Measurements from ENCODE around the gene ARHGEF1.

Gene ARHGEF1, protein sequence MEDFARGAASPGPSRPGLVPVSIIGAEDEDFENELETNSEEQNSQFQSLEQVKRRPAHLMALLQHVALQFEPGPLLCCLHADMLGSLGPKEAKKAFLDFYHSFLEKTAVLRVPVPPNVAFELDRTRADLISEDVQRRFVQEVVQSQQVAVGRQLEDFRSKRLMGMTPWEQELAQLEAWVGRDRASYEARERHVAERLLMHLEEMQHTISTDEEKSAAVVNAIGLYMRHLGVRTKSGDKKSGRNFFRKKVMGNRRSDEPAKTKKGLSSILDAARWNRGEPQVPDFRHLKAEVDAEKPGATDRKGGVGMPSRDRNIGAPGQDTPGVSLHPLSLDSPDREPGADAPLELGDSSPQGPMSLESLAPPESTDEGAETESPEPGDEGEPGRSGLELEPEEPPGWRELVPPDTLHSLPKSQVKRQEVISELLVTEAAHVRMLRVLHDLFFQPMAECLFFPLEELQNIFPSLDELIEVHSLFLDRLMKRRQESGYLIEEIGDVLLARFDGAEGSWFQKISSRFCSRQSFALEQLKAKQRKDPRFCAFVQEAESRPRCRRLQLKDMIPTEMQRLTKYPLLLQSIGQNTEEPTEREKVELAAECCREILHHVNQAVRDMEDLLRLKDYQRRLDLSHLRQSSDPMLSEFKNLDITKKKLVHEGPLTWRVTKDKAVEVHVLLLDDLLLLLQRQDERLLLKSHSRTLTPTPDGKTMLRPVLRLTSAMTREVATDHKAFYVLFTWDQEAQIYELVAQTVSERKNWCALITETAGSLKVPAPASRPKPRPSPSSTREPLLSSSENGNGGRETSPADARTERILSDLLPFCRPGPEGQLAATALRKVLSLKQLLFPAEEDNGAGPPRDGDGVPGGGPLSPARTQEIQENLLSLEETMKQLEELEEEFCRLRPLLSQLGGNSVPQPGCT

GRCh38 chr19:41882568-41883462 lies at the start of gene ARHGEF1:
ARHGEF1 (plus strand) TSS chr19:41883184; CDS start chr19:41888083, 4,899 bp downstream.
- in situ Hi-C loops (cut with MboI; ENCODE audit: low sequenced_read_pairs): no loop called here

GRCh38 chr19:41837981-41838708 lies 44.8 kb upstream of the ARHGEF1 start:
- in situ Hi-C loops (cut with MboI; ENCODE audit: low sequenced_read_pairs): no loop called here

- in situ Hi-C loops (cut with MboI; ENCODE audit: low sequenced_read_pairs): no loop called here
Measured at GRCh38 chr19:41839211-41839610, 43.8 kb upstream of the ARHGEF1 start.

GRCh38 chr19:41843371-41843770 lies 39.6 kb upstream of the ARHGEF1 start:
- in situ Hi-C loops (cut with MboI; ENCODE audit: low sequenced_read_pairs): no loop called here

DNA sequence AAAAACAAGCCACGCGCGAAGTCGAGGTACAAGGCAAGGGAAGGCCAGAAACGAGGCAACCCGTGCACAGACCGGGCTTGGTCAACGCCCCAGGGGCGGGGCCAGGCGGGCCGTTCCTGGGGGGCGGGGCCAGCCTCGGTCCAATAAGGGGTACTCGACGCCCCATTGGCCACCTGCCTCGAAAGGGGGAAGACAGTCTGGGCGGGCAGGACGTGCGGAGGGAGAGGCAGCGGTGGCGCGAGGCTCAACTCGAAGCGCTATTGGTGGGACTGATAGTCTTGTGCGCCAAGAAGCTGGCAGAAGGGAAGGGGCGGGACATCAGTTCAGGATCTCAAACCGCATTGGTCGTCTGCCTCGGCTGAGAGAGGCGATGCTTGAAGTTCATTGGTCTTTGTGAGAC lies 38.4 kb upstream of the ARHGEF1 start, which contains the start of gene LYPD4:
Gene LYPD4, minus strand, starts transcription at position 83 of the 400 bp plus-strand sequence. CDS start 5,398 bp downstream, outside the sequence.
- in situ Hi-C loops (cut with MboI; ENCODE audit: low sequenced_read_pairs): no loop called here

GRCh38 chr19:41845001-41845050 lies 38.2 kb upstream of the ARHGEF1 start, which contains the start of gene DMRTC2:
DMRTC2 (plus strand) TSS chr19:41845042; CDS start chr19:41847429, 2,387 bp downstream.
- in situ Hi-C loops (cut with MboI; ENCODE audit: low sequenced_read_pairs): no loop called here

DNA sequence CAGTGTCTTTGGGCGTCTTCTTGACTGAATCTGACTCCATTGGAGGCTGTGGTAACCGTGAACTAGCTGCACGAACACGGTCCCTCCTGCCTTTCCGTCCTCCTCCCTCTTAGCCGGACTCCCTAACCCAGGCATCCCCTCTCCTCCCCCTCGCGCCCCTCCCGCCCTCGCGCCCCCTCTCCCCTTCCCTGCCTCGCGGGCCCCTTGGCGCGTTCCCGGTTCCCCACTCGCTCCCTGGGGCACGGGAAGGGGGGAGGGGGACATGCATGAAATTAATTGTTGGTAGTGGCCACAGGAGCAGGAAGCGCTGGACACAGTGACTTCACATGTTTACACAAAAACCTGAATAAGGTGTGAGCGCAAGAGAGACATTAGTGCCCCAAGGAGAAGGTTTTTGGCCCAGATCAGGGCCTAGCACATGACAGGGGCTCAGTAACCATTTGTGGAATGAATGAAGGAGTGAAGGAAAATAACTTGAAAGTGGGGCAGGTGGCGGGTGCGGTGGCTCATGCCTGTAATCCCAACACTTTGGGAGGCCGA lies 37.9 kb upstream of the ARHGEF1 start:
- in situ Hi-C loops (cut with MboI; ENCODE audit: low sequenced_read_pairs): no loop called here

GRCh38 chr19:41847351-41848105 lies 35.5 kb upstream of the ARHGEF1 start:
- in situ Hi-C loops (cut with MboI; ENCODE audit: low sequenced_read_pairs): no loop called here

GRCh38 chr19:41848666-41849065 lies 34.3 kb upstream of the ARHGEF1 start:
- in situ Hi-C loops (cut with MboI; ENCODE audit: low sequenced_read_pairs): no loop called here

GRCh38 chr19:41849067-41849466 lies 33.9 kb upstream of the ARHGEF1 start:
- in situ Hi-C loops (cut with MboI; ENCODE audit: low sequenced_read_pairs): no loop called here

GRCh38 chr19:41850381-41850780 lies 32.6 kb upstream of the ARHGEF1 start:
- in situ Hi-C loops (cut with MboI; ENCODE audit: low sequenced_read_pairs): no loop called here

GRCh38 chr19:41851456-41851855 lies 31.5 kb upstream of the ARHGEF1 start:
- in situ Hi-C loops (cut with MboI; ENCODE audit: low sequenced_read_pairs): no loop called here

DNA sequence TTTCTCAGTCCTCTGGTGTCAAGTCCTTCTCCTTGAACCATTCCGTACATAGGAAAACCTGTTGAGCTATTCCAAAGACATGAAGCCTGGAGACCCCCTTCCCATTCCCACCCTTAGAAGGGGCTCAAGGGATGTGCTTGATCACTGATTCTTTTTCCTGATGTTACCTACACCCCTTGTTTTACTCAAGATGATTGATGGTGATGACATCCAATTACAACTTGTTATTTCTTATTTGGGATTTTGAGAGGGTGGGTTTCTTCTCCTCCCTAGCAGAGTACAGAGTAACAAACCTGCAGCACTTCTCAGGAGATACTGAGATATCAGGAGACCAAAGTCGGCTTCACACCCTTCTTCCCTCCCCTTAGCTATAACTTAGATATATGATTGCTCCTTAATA lies 29.6 kb upstream of the ARHGEF1 start:
- in situ Hi-C loops (cut with MboI; ENCODE audit: low sequenced_read_pairs): no loop called here

DNA sequence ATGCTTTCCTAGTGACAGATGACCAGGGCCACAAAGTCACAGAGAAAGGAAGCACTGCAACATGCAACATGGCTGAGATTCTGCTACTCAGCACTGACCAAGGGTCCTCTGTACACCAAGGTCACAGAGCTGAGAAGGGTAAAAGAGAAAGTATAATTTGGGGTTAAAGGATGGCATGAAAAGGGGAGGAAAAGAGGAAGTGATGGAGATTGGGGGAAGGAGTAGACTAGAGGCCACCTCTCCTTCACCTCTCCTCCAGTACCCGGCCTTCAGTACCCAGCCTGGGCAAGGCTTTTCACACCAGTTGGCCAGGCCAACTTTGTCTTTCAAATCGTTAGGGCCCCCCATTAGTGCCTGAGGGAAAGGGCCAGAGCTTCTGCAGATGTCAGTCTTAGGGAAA lies 29.2 kb upstream of the ARHGEF1 start:
- in situ Hi-C loops (cut with MboI; ENCODE audit: low sequenced_read_pairs): no loop called here

DNA sequence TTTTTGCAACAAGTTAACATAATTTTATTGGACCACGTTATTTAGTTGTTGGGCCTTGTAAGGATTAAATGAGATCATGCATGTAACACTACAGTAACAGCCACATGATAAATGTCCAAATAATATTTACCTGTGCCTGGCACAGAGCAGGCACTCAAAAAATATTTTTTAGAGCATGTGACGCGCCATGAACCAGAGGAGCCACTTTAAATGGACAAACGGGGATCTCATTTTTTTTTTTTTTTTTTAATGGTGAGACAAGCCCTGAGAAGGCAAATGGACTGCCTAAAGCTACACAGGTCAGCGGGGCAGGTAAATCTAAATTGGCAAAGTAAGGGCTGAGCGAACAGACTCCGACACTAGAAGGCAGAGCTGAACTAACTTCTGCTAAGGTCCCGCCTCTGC lies 23.8 kb upstream of the ARHGEF1 start:
- in situ Hi-C loops (cut with MboI; ENCODE audit: low sequenced_read_pairs): no loop called here

DNA sequence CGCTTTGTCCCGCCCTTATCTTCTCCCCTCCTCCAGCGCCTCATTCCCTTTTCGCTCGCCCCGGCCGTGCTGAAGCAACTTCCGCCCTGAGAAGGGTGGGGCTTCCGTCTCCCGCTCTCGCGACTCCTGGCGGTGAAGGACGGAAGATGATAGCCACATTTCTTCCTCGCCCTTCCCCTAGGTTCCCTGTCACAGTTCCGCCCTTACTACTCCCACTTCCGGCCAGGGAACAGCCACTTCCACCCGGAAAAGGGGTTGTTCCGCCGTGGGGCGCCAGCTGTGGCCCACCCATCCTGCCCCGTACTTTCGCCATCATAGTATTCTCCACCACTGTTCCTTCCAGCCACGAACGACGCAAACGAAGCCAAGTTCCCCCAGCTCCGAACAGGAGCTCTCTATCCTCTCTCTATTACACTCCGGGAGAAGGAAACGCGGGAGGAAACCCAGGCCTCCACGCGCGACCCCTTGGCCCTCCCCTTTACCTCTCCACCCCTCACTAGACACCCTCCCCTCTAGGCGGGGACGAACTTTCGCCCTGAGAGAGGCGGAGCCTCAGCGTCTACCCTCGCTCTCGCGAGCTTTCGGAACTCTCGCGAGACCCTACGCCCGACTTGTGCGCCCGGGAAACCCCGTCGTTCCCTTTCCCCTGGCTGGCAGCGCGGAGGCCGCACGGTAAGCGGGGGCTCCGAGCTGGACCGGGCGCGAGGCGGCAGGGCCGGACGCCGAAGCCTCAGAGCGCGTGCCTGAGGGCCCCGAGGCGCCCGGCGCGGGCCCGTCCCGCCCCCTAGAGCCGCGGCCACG lies 23.2 kb upstream of the ARHGEF1 start, which contains the start of gene RPS19:
Gene RPS19, plus strand, starts transcription at position 638 of the 801 bp plus-strand sequence. CDS start 520 bp downstream, outside the sequence.
- in situ Hi-C loops (cut with MboI; ENCODE audit: low sequenced_read_pairs): no loop called here

- in situ Hi-C loops (cut with MboI; ENCODE audit: low sequenced_read_pairs): no loop called here
Measured at GRCh38 chr19:41860419-41861115, 22.4 kb upstream of the ARHGEF1 start.
